ENCODE measurements around the gene TGFB1. TPM values are rescaled to one million over a fixed set of nuclear protein-coding genes. Genes with fewer than 3 reads are reported as not detected.
A peak's percentile ranks its signal among the peaks of the same experiment; 100 is the strongest.
"Not testable (repeated sequence)": the region's sequence is repeated elsewhere in the genome, so short reads cannot be mapped to it uniquely, and the experiment has no call there.

TGFB1 gene
- polyA plus RNA-seq, 10 donors: 13.0 to 26.7 (median 20.0) TPM

- DNase-seq: no peak
Observed at GRCh38 chr19:41371541-41371940, 17.8 kb upstream of the TGFB1 start.

- DNase-seq: not testable (repeated sequence)
Observed at GRCh38 chr19:41371119-41371518, 17.4 kb upstream of the TGFB1 start.

GRCh38 chr19:41369769-41370168 lies 16.0 kb upstream of the TGFB1 start:
- DNase-seq: no peak

GRCh38 chr19:41367848-41368301 lies 14.2 kb upstream of the TGFB1 start:
- DNase-seq: peak in 1 of 3 donors; percentile 85

DNA sequence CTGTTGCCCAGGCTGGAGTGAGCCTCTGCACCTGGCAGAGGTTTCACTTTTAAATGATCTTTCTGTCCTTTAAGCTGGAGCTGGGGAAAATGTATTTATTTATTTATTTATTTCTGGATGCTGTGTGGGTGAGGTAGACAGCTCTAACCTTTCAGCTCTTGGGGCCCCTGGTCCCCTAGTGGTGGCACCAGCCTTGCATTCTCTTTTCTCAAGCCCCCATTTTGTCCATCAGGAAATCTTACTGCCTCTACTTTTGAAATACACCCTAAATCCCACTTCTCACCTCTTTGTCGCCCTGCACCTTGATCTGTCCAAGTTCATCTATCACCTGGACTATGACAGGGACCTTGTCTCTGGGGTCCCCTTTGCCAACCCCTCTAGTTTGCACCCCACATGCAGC lies 12.4 kb upstream of the TGFB1 start:
- DNase-seq: no peak

GRCh38 chr19:41364524-41365391 lies 11.0 kb upstream of the TGFB1 start:
- DNase-seq: no peak

GRCh38 chr19:41363753-41364523 lies 10.2 kb upstream of the TGFB1 start, which contains the start of gene B9D2:
Gene B9D2 (minus strand): TSS chr19:41364149. CDS start chr19:41363519, 630 bp downstream.
- DNase-seq: peak; percentile 99 to 100 (median 99)

DNA sequence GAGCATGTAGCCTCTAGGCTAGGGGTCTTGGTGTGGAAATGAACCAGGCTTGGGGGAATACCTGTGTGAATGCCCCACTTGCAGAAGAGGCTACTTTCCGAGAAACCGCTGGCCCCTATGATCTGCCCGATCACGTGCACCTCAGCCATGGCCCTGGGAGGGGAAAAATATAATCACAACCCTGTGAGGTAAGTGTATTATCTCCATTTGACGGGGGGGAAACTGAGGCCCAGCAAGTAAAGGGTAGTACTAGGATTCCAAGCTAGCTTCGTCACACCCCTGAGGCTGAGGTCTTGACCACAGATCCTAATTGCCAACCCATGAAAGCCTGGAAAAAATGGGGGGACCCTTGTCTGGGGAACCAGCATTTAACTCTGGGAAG lies 9.6 kb upstream of the TGFB1 start:
- DNase-seq: no peak

DNA sequence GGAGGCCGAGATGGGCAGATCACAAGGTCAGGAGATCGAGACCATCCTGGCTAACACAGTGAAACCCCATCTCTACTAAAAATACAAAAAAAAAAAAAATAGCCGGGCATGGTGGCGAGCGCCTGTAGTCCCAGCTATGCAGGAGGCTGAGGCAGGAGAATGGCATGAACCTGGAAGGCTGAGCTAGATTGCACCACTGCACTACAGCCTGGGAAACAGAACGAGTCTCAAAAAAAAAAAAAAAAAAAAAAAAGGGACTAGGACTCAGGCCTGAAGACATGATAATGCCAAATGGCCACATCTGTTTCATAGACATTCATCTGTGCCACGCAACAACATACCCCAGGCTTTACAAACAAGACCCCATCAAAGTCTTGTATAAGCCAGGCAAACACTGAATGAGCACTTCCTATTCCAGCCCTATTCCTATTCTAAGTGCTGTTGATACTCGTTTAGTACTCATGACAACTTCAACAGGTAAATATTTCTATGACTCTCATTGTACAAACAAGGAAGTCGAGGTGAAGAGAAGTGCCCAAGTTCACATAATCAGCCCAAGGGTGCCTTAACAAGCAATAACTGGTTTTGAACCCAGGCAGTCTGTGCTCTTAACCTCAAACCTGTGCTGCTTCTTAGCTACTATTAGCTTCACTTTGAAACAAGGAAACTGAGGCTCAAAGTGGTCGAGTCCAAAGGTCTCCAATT lies 8.6 kb upstream of the TGFB1 start:
- no peak for DNase-seq

DNA sequence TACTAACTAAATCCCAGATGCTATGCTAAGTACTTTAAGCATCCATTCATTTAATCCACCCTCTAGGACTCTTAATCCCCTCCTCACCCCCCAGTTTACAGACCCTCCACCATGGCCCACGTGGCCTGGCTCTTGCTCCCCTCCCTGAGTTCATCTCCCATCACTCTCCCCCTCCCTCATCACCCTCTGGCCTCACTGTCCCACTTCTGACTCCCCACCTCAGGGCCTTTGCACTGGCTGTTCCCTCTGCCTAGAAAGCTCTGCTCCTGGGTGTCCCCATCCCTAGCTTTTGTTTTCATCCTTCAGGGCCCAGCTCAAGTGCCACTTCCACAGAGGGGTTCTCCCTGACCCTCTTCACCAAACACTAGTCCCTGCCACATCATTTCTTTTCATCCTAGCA lies 6.0 kb upstream of the TGFB1 start:
- DNase-seq: no peak

GRCh38 chr19:41357746-41358145 lies 4.0 kb upstream of the TGFB1 start:
- no peak for DNase-seq

- DNase-seq: no peak
Observed at GRCh38 chr19:41356984-41357739, 3.4 kb upstream of the TGFB1 start.

GRCh38 chr19:41355802-41356201 lies 2.1 kb upstream of the TGFB1 start:
- no peak for DNase-seq

DNA sequence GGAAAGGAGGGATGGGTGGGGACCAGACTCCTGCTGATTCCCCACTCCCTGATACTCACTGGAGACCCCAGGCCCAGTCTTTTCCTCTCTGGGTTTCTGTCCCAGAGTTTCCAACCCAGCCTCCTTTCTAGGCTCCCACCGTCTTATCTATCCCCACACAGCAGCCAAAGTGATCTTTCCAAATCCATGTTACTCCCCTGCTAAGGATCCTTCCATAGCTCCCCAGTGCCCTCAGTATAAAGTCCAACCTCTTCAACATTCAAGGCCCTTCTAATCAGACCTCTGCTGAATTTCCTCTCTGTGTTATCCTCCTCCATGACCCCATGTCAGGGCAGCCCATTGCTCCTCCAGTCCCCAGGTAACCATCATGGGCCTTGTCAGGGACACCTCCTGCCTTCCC lies 1.3 kb upstream of the TGFB1 start:
- no peak for DNase-seq

- DNase-seq: no peak
Observed at GRCh38 chr19:41354343-41354953, 726 bp upstream of the TGFB1 start.

- peak in 1 of 3 donors; percentile 64 for DNase-seq
Observed at GRCh38 chr19:41352609-41353465, 885 bp downstream of the TGFB1 start.

DNA sequence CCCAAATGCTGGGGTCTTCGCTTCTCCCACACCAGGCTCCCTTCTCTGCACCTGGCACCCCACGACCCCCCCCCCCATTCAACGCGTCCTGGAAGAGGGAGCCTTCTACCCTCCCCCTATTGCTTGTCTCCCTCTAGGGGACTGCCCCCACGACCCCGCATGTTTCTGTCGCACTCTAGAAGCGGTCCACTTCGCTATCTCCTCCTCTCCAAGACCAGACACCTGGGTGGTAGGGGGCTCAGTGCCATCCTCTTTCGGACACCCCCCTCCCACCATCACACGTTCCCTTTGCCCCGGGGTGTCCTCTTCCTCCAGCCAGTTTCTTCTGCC lies 1.5 kb downstream of the TGFB1 start:
- no peak for DNase-seq

- peak in 1 of 3 donors; percentile 71 for DNase-seq
Observed at GRCh38 chr19:41351339-41352245, 2.1 kb downstream of the TGFB1 start.
